ENCODE results near the gene GNAO1. TPM values are rescaled to one million over a fixed set of nuclear protein-coding genes. Genes with fewer than 3 reads are reported as not detected.

GNAO1 gene
- total and polyA plus RNA-seq, 2 of the 13 experiments (the other 11 are each of a cell fraction or from before 2014, with no cell fraction given), result not detected

DNA sequence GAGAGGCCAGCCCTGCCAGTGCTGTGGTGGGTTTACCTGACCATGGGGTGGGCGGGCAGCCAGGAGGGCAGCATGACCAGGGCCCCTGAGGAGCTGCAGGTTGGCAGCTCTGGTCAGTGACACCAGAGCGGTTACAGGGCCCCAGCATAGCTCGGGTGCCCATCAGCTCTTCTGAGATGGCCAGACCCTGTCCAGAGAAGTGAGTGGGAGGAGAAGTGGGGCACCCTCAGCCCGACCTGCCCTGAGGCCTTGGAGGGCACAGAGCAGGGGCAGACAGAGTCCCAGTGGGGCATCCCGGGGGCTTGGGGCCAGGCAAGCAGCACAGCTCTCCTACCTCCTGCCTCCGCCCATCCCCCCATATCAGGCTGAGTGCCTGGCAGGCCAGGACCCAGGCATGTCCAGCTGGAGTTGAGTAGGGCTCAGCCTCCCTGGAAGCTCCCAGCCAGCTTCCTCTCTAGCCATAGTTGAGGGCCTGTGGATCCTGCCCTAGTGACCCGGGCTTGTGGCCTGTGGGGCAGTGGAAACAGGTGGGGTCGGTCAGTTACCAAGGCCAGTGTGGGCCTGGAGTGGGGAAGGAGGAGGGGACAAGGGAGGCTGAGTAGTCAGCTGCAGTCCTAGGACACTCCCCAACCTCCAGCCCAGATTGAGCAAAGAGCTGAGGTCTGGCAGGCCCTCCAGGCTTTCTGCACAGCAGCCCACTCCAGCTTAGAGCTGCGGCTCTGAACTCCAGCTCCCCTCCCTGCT is 150.5 kb downstream of the GNAO1 start:
- ATAC-seq (no peak), FAIRE-seq (no peak), DNase-seq (ENCODE audit: low spot score) (no peak)
- Histone ChIP-seq H3K36me3 (replicated peaks in 1 of 2; ENCODE audit: control insufficient read depth in 1 of 2, insufficient read depth in 2 of 2, low read length in 2 of 2) (no peaks in the 10 kb centered on the region), H2AFZ (ENCODE audit: low read length) (no peak overlapping the region), H3K4me1 (ENCODE audit: insufficient read depth, low read length) (peaks cover 16% of the 10 kb centered on the region), H3K9ac (ENCODE audit: insufficient read depth, low read depth, low read length) (no peak overlapping the region), H3K27ac (ENCODE audit: extremely low read length, insufficient read depth, low read length) (no peak overlapping the region), H3K27me3 (ENCODE audit: control insufficient read depth in 1 of 2, insufficient read depth in 2 of 2, low read length in 2 of 2) (peaks cover 13 to 70% of the 10 kb centered on the region in 2 experiments; a peak in 3 of 5 replicates), H3K9me3 (ENCODE audit: low read length) (no peaks in the 10 kb centered on the region), H3K79me2 (ENCODE audit: insufficient read depth, low read length) (no peaks in the 10 kb centered on the region), H3K4me2 (ENCODE audit: low read depth, low read length) (no peak overlapping the region), H4K20me1 (ENCODE audit: insufficient read depth, low read length) (no peaks in the 10 kb centered on the region), H3K4me3 (replicated peaks in 1 of 3; ENCODE audit: insufficient read depth in 1 of 3, low read depth in 2 of 3, low read length in 3 of 3) (no peak overlapping the region)
- no TSS peak for BruUV-seq (replicated peaks)
- in situ Hi-C loops (cut with HindIII; ENCODE audit: extremely low pct_ligation_motif_present, low pct_unique_long_range_greater_than_20kb), result no loop called here
- ChIA-PET POLR2A (no interaction called here), CTCF (ENCODE audit: low intra/inter-chr PET ratio, low total read pairs) (no interaction called here)
- WGBS (ENCODE audit: low lambda C conversion rate), result 7% methylated on average over 6 of the region's 9 CpGs
- intact Hi-C loops (cut with micrococcal nuclease; ENCODE audit: unreplicated experiment), result no loop called here
- TF ChIP-seq, protein P1, sequence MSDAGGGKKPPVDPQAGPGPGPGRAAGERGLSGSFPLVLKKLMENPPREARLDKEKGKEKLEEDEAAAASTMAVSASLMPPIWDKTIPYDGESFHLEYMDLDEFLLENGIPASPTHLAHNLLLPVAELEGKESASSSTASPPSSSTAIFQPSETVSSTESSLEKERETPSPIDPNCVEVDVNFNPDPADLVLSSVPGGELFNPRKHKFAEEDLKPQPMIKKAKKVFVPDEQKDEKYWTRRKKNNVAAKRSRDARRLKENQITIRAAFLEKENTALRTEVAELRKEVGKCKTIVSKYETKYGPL (CRISPR knock-in tag; IDR thresholded peaks at IDR 0.05), result no peak
- TF ChIP-seq TBP (CRISPR knock-in tag; IDR thresholded peaks at IDR 0.05) (no peak), PLRG1 (conservative IDR thresholded peaks at IDR 0.05) (no peak), KDM3A (CRISPR knock-in tag; IDR thresholded peaks at IDR 0.05; ENCODE audit: low read depth) (no peak), ZNF24 (IDR thresholded peaks at IDR 0.05) (no peak), MAZ (IDR thresholded peaks at IDR 0.05; ENCODE audit: borderline replicate concordance, low read depth, low read length) (no peak), MAZ (CRISPR knock-in tag; IDR thresholded peaks at IDR 0.05; ENCODE audit: low read depth) (no peak)
- TF ChIP-seq, protein P2, sequence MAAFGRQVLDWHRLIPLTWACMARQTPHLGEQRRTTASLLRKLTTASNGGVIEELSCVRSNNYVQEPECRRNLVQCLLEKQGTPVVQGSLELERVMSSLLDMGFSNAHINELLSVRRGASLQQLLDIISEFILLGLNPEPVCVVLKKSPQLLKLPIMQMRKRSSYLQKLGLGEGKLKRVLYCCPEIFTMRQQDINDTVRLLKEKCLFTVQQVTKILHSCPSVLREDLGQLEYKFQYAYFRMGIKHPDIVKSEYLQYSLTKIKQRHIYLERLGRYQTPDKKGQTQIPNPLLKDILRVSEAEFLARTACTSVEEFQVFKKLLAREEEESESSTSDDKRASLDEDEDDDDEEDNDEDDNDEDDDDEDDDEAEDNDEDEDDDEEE (CRISPR knock-in tag; IDR thresholded peaks at IDR 0.05), result no peak

Measured in HepG2 (cell line).